HCT116 (cell line): Measurements from ENCODE around the gene ABRACL.

Experiments
- CTCF ChIP-seq, 3 experiments: fragments of 200-600 bp in 1 of 3; sonication (generic) in 1 of 3; IDR thresholded peaks in 2 of 3; conservative IDR thresholded peaks in 1 of 3; 2 replicates each; pipeline ENCODE4 v1.5.1; 2012 to 2017; ENCODE audit warnings: low read depth in 2 of 3, low read length in 2 of 3, antibody characterized with exemption in 1 of 3, borderline replicate concordance in 1 of 3, control low read depth in 1 of 3, mild to moderate bottlenecking in 1 of 3, mixed read lengths in 1 of 3, mixed run types in 1 of 3, moderate library complexity in 1 of 3; ENCODE audit not compliant: insufficient read depth in 1 of 3
- MAX ChIP-seq: IDR thresholded peaks from 2 replicates; pipeline ENCODE4 v1.6.1; 2012

- no peak for TF ChIP-seq CTCF (IDR thresholded peaks at IDR 0.05 in 2 of 3, conservative IDR thresholded peaks at IDR 0.05 in 1 of 3; ENCODE audit: borderline replicate concordance in 1 of 3, insufficient read depth in 1 of 3, low read depth in 2 of 3, low read length in 2 of 3)
- no peak for TF ChIP-seq MAX
Measured at GRCh38 chr6:139091826-139092225, 63.3 kb downstream of the ABRACL start.
